ENCODE results near the gene CRELD1. TPM values are rescaled to one million over a fixed set of nuclear protein-coding genes. Genes with fewer than 3 reads are reported as not detected.
A peak's percentile ranks its signal among the peaks of the same experiment; 100 is the strongest.

Gene CRELD1
- total and polyA plus RNA-seq, 10 of the 15 experiments (the other 5 are each of a cell fraction or from before 2014, with no cell fraction given), result 1.3 to 15.9 (median 8.8) TPM

DNA sequence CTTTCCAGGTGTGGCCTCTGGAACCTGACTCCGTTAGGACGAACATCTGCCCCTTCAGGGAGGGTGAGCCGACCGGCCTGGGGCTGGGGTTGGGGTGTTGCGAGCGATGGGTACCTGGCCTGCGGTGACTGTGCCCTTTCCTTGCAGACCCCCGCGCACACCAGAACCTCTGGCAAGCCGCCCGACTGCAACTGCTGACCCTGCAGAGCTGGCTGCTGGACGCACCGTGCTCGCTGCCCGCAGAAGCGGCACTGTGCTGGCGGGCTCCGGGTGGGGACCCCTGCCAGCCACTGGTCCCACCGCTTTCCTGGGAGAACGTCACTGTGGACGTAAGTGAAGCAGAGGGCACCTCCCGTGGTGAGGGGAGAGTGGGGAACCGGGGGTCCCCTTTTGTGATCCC is 5.5 kb upstream of the CRELD1 start:
- ChIA-PET POLR2A (no interaction called here), SMC1A (ENCODE audit: uncharacterized antibody, unreplicated experiment) (no interaction called here), CTCF (no interaction called here), RAD21 (ENCODE audit: unreplicated experiment) (no interaction called here)
- intact Hi-C loops (cut with micrococcal nuclease; ENCODE audit: unreplicated experiment) (no loop called here), in situ Hi-C loops (cut with MboI) (no loop called here)
- H3K4me3 ChIP-seq, result no peak overlapping the region
- no TSS peak for BruUV-seq (replicated peaks)
- H3K9me3 ChIP-seq (replicated peaks; ENCODE audit: control insufficient read depth, insufficient read depth, low read length), result no peaks in the 10 kb centered on the region
- H2AFZ ChIP-seq (ENCODE audit: control insufficient read depth, low read depth, low read length), result no peak overlapping the region
- no peaks in the 10 kb centered on the region for H3K4me1 ChIP-seq (ENCODE audit: control insufficient read depth, insufficient read depth, low read length)
- FAIRE-seq (no peak), DNase-seq (ENCODE audit: low read depth, low spot score) (no peak), ATAC-seq (no peak)
- H3K27ac ChIP-seq (ENCODE audit: control insufficient read depth, insufficient read depth), result no peak overlapping the region
- no peak overlapping the region for H3K9ac ChIP-seq (ENCODE audit: control insufficient read depth, insufficient read depth, low read length)
- H3K27me3 ChIP-seq (replicated peaks in 1 of 2; ENCODE audit: control insufficient read depth in 2 of 2, insufficient read depth in 2 of 2, low read length in 1 of 2), result peaks cover 3% of the 10 kb centered on the region in 2 experiments; a peak in 1 of 4 replicates
- no peaks in the 10 kb centered on the region for H4K20me1 ChIP-seq (ENCODE audit: control insufficient read depth, insufficient read depth)
- TF ChIP-seq WRNIP1 (IDR thresholded peaks at IDR 0.05; ENCODE audit: borderline replicate concordance, low read depth, low read length), result no peak
- TF ChIP-seq ZNF274 (IDR thresholded peaks at IDR 0.05; ENCODE audit: insufficient read depth, insufficient read length), result no peak
- no peak overlapping the region for H3K4me2 ChIP-seq (ENCODE audit: control insufficient read depth, insufficient read depth)
- no peaks in the 10 kb centered on the region; the same call in 1 of the 2 replicates for H3K79me2 ChIP-seq (ENCODE audit: control insufficient read depth, insufficient read depth, low read length)
- WGBS (ENCODE audit: insufficient coverage, insufficient replicate concordance, low lambda C conversion rate, missing lambda C conversion rate), result 78% methylated on average over 22 of the region's 23 CpGs
- H3K36me3 ChIP-seq (ENCODE audit: control insufficient read depth in 2 of 2, insufficient read depth in 2 of 2, low read length in 1 of 2), result no peaks in the 10 kb centered on the region

DNA sequence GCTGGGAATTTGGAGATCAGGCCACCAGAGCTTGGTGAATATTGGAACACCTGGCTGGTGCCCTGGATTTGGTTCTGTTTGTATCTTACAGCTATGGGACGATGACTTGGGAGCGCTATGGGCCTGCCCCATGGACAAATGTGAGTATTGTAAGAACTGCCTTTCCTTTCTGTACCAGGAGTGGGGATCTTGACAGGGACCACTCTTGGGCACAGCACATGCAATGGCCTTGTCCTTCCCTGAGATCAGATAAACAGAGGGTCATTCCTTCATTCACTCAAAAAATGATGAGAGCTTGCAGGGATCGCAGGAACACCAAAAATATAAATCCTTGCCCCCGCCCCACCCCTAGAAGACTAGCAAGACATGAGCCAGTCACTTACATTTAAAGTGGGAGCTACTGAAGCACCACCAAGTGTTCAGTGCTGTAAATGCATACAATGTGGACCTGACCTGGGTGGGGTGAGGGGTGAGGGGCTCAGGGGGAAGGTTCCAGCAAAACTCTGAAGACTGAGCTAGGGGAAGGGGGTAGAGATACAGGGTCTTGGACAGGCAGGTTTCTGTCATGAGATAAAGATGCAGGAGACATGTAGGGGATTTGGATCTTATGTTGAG is 2.7 kb upstream of the CRELD1 start:
- Histone ChIP-seq H3K9me3 (replicated peaks; ENCODE audit: control insufficient read depth, insufficient read depth, low read length) (no peaks in the 10 kb centered on the region), H4K20me1 (ENCODE audit: control insufficient read depth, insufficient read depth) (no peaks in the 10 kb centered on the region), H3K36me3 (ENCODE audit: control insufficient read depth in 2 of 2, insufficient read depth in 2 of 2, low read length in 1 of 2) (no peaks in the 10 kb centered on the region), H3K27ac (ENCODE audit: control insufficient read depth, insufficient read depth) (no peak overlapping the region), H3K79me2 (ENCODE audit: control insufficient read depth, insufficient read depth, low read length) (peaks cover 17% of the 10 kb centered on the region), H3K9ac (ENCODE audit: control insufficient read depth, insufficient read depth, low read length) (no peak overlapping the region), H3K4me2 (ENCODE audit: control insufficient read depth, insufficient read depth) (no peak overlapping the region), H2AFZ (ENCODE audit: control insufficient read depth, low read depth, low read length) (no peak overlapping the region), H3K4me1 (ENCODE audit: control insufficient read depth, insufficient read depth, low read length) (peaks cover 9% of the 10 kb centered on the region), H3K27me3 (replicated peaks in 1 of 2; ENCODE audit: control insufficient read depth in 2 of 2, insufficient read depth in 2 of 2, low read length in 1 of 2) (no peaks in the 10 kb centered on the region), H3K4me3 (no peak overlapping the region)
- ChIA-PET CTCF (interaction anchor here (0.9 to 5.0 kb wide), 30 partner anchors 10 to 578 kb away, joined by 3 to 45 read pairs (median 6); partner anchors contain the start of genes ARPC4, CIDEC, EMC3 and FANCD2), RAD21 (ENCODE audit: unreplicated experiment) (interaction anchor here (0.8 to 5.2 kb wide), 15 partner anchors 20 to 427 kb away, joined by 3 to 51 read pairs (median 5); partner anchors contain the start of genes CIDEC, JAGN1, PRRT3 and RPUSD3), POLR2A (interaction anchor here (0.6 to 1.5 kb wide), 6 partner anchors 19 to 391 kb away, joined by 3 to 4 read pairs (median 3); partner anchors contain the start of gene SEC13), SMC1A (ENCODE audit: uncharacterized antibody, unreplicated experiment) (interaction anchor here (0.7 to 3.8 kb wide), 22 partner anchors 14 to 577 kb away, joined by 3 to 20 read pairs (median 4); partner anchors contain the start of genes JAGN1, PRRT3 and SEC13)
- in situ Hi-C loops (cut with MboI), result no loop called here
- FAIRE-seq, result no peak
- ATAC-seq, result no peak
- DNase-seq (ENCODE audit: low read depth, low spot score), result no peak
- no TSS peak for BruUV-seq (replicated peaks)
- intact Hi-C loops (cut with micrococcal nuclease; ENCODE audit: unreplicated experiment), result loop anchor here (5.0 to 10.0 kb wide), 3 partner anchors 89 to 394 kb away; partner anchors contain the start of genes ARPC4, RPUSD3, SEC13 and TADA3
- WGBS (ENCODE audit: insufficient coverage, insufficient replicate concordance, low lambda C conversion rate, missing lambda C conversion rate), result 79% methylated on average over 4 of the region's 4 CpGs
- peak; percentile 21; the same call in 1 of the 2 replicates for TF ChIP-seq SMC3 (IDR thresholded peaks at IDR 0.05; ENCODE audit: borderline replicate concordance, low read length)
- no peak for TF ChIP-seq NBN (IDR thresholded peaks at IDR 0.05)
- no peak for TF ChIP-seq TCF12 (IDR thresholded peaks at IDR 0.05; ENCODE audit: low read depth, low read length)
- no peak for TF ChIP-seq ZNF622 (IDR thresholded peaks at IDR 0.05)
- TF ChIP-seq, protein P1, sequence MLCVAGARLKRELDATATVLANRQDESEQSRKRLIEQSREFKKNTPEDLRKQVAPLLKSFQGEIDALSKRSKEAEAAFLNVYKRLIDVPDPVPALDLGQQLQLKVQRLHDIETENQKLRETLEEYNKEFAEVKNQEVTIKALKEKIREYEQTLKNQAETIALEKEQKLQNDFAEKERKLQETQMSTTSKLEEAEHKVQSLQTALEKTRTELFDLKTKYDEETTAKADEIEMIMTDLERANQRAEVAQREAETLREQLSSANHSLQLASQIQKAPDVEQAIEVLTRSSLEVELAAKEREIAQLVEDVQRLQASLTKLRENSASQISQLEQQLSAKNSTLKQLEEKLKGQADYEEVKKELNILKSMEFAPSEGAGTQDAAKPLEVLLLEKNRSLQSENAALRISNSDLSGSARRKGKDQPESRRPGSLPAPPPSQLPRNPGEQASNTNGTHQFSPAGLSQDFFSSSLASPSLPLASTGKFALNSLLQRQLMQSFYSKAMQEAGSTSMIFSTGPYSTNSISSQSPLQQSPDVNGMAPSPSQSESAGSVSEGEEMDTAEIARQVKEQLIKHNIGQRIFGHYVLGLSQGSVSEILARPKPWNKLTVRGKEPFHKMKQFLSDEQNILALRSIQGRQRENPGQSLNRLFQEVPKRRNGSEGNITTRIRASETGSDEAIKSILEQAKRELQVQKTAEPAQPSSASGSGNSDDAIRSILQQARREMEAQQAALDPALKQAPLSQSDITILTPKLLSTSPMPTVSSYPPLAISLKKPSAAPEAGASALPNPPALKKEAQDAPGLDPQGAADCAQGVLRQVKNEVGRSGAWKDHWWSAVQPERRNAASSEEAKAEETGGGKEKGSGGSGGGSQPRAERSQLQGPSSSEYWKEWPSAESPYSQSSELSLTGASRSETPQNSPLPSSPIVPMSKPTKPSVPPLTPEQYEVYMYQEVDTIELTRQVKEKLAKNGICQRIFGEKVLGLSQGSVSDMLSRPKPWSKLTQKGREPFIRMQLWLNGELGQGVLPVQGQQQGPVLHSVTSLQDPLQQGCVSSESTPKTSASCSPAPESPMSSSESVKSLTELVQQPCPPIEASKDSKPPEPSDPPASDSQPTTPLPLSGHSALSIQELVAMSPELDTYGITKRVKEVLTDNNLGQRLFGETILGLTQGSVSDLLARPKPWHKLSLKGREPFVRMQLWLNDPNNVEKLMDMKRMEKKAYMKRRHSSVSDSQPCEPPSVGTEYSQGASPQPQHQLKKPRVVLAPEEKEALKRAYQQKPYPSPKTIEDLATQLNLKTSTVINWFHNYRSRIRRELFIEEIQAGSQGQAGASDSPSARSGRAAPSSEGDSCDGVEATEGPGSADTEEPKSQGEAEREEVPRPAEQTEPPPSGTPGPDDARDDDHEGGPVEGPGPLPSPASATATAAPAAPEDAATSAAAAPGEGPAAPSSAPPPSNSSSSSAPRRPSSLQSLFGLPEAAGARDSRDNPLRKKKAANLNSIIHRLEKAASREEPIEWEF (IDR thresholded peaks at IDR 0.05; ENCODE audit: insufficient replicate concordance, low read depth, low read length), result no peak
- TF ChIP-seq ASH2L (IDR thresholded peaks at IDR 0.05; ENCODE audit: borderline replicate concordance, low read depth), result no peak
- no peak for TF ChIP-seq FOXK2 (IDR thresholded peaks at IDR 0.05)
